ENCODE results near the gene GPRC5A. TPM values are rescaled to one million over a fixed set of nuclear protein-coding genes. Genes with fewer than 3 reads are reported as not detected.
A peak's percentile ranks its signal among the peaks of the same experiment; 100 is the strongest.

Gene GPRC5A
- total and polyA plus RNA-seq, 2 of the 13 experiments (the other 11 are each of a cell fraction or from before 2014, with no cell fraction given) = 0.27 to 3.0 TPM

DNA sequence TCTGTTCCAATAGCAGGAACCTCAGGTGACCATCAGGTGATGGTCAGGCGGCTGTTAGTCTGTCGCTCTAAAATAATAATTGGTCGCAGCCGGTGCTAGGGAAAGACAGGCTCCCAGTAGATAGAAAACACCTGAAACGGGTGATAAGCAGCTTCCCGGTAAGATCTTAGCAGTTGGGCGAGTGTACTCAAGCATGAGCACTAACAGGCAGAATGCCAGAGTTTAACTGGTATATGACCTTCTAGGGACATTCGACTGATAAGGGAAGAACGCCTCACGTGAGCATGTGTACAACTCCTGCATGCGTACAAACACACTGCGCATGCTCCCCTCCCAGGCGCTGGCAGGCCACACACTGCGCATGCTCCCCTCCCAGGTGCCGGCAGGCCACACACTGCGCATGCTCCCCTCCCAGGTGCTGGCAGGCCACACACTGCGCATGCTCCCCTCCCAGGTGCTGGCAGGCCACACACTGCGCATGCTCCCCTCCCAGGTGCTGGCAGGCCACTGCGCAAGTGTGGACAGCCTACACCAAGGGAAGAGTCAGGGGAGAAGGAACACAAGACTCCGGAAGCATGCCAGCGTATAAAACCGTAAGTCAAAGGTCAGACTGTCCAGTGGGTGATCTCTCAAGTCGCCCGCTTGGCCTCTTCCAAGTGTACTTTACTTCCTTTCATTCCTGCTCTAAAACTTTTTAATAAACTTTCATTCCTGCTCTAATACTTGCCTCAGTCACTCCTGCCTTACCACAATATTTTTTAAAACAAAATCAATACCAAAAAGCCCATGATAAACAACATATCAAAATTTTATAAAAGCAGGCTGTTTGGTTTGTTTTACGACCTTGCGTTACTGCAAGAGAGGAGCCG is 36.1 kb downstream of the GPRC5A start (continued):
- TF ChIP-seq, protein P1, sequence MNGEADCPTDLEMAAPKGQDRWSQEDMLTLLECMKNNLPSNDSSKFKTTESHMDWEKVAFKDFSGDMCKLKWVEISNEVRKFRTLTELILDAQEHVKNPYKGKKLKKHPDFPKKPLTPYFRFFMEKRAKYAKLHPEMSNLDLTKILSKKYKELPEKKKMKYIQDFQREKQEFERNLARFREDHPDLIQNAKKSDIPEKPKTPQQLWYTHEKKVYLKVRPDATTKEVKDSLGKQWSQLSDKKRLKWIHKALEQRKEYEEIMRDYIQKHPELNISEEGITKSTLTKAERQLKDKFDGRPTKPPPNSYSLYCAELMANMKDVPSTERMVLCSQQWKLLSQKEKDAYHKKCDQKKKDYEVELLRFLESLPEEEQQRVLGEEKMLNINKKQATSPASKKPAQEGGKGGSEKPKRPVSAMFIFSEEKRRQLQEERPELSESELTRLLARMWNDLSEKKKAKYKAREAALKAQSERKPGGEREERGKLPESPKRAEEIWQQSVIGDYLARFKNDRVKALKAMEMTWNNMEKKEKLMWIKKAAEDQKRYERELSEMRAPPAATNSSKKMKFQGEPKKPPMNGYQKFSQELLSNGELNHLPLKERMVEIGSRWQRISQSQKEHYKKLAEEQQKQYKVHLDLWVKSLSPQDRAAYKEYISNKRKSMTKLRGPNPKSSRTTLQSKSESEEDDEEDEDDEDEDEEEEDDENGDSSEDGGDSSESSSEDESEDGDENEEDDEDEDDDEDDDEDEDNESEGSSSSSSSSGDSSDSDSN (CRISPR knock-in tag; IDR thresholded peaks at IDR 0.05) = no peak
- TF ChIP-seq, protein P2, sequence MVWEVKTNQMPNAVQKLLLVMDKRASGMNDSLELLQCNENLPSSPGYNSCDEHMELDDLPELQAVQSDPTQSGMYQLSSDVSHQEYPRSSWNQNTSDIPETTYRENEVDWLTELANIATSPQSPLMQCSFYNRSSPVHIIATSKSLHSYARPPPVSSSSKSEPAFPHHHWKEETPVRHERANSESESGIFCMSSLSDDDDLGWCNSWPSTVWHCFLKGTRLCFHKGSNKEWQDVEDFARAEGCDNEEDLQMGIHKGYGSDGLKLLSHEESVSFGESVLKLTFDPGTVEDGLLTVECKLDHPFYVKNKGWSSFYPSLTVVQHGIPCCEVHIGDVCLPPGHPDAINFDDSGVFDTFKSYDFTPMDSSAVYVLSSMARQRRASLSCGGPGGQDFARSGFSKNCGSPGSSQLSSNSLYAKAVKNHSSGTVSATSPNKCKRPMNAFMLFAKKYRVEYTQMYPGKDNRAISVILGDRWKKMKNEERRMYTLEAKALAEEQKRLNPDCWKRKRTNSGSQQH (CRISPR knock-in tag; IDR thresholded peaks at IDR 0.05; ENCODE audit: low read depth) = 0 out of 2 replicates have a peak, but pooled peaks have one; percentile 43
- TF ChIP-seq ZKSCAN1 (IDR thresholded peaks at IDR 0.05; ENCODE audit: low read length) (peak; percentile 47; the same call in 1 of the 2 replicates), MXI1 (IDR thresholded peaks at IDR 0.05; ENCODE audit: borderline replicate concordance, low read depth, low read length) (peak; percentile 60; the same call in 1 of the 3 replicates), GATAD2A (CRISPR knock-in tag; IDR thresholded peaks at IDR 0.05) (peak; percentile 55), YEATS2 (CRISPR knock-in tag; IDR thresholded peaks at IDR 0.05; ENCODE audit: borderline replicate concordance) (peak; percentile 19; the same call in 1 of the 2 replicates), IRX3 (CRISPR knock-in tag; IDR thresholded peaks at IDR 0.05; ENCODE audit: borderline replicate concordance, low read depth) (no peak), IKZF4 (CRISPR knock-in tag; IDR thresholded peaks at IDR 0.05; ENCODE audit: borderline replicate concordance, low read depth, not compliant biosample characterization) (no peak), NFATC3 (CRISPR knock-in tag; IDR thresholded peaks at IDR 0.05) (0 out of 2 replicates have a peak, but pooled peaks have one; percentile 3), ZFP90 (CRISPR knock-in tag; IDR thresholded peaks at IDR 0.05; ENCODE audit: borderline replicate concordance) (peak; percentile 76; the same call in 1 of the 2 replicates)
- TF ChIP-seq, protein P3, sequence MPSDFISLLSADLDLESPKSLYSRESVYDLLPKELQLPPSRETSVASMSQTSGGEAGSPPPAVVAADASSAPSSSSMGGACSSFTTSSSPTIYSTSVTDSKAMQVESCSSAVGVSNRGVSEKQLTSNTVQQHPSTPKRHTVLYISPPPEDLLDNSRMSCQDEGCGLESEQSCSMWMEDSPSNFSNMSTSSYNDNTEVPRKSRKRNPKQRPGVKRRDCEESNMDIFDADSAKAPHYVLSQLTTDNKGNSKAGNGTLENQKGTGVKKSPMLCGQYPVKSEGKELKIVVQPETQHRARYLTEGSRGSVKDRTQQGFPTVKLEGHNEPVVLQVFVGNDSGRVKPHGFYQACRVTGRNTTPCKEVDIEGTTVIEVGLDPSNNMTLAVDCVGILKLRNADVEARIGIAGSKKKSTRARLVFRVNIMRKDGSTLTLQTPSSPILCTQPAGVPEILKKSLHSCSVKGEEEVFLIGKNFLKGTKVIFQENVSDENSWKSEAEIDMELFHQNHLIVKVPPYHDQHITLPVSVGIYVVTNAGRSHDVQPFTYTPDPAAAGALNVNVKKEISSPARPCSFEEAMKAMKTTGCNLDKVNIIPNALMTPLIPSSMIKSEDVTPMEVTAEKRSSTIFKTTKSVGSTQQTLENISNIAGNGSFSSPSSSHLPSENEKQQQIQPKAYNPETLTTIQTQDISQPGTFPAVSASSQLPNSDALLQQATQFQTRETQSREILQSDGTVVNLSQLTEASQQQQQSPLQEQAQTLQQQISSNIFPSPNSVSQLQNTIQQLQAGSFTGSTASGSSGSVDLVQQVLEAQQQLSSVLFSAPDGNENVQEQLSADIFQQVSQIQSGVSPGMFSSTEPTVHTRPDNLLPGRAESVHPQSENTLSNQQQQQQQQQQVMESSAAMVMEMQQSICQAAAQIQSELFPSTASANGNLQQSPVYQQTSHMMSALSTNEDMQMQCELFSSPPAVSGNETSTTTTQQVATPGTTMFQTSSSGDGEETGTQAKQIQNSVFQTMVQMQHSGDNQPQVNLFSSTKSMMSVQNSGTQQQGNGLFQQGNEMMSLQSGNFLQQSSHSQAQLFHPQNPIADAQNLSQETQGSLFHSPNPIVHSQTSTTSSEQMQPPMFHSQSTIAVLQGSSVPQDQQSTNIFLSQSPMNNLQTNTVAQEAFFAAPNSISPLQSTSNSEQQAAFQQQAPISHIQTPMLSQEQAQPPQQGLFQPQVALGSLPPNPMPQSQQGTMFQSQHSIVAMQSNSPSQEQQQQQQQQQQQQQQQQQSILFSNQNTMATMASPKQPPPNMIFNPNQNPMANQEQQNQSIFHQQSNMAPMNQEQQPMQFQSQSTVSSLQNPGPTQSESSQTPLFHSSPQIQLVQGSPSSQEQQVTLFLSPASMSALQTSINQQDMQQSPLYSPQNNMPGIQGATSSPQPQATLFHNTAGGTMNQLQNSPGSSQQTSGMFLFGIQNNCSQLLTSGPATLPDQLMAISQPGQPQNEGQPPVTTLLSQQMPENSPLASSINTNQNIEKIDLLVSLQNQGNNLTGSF (CRISPR knock-in tag; IDR thresholded peaks at IDR 0.05) = no peak
- TF ChIP-seq, protein P4, sequence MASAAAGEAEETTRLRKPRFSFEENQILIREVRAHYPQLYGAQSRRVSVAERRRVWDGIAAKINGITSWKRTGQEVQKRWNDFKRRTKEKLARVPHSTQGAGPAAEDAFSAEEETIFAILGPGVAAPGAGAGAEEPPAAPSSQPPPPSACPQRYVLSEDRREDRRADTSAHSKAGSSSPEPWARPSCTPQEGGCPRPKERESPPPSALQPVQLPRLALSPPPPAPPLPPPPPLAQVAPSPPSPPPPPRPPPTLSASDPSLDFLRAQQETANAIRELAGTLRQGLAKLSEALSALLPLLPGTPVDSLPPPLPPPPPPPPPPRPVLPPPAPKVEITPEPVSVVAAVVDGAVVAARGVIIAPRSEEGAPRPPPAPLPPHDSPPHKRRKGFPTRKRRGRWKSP (CRISPR knock-in tag; IDR thresholded peaks at IDR 0.05) = peak; percentile 59; the same call in 1 of the 2 replicates
- TF ChIP-seq, protein P5, sequence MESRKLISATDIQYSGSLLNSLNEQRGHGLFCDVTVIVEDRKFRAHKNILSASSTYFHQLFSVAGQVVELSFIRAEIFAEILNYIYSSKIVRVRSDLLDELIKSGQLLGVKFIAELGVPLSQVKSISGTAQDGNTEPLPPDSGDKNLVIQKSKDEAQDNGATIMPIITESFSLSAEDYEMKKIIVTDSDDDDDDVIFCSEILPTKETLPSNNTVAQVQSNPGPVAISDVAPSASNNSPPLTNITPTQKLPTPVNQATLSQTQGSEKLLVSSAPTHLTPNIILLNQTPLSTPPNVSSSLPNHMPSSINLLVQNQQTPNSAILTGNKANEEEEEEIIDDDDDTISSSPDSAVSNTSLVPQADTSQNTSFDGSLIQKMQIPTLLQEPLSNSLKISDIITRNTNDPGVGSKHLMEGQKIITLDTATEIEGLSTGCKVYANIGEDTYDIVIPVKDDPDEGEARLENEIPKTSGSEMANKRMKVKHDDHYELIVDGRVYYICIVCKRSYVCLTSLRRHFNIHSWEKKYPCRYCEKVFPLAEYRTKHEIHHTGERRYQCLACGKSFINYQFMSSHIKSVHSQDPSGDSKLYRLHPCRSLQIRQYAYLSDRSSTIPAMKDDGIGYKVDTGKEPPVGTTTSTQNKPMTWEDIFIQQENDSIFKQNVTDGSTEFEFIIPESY (CRISPR knock-in tag; IDR thresholded peaks at IDR 0.05) = no peak
- TF ChIP-seq, protein P6, sequence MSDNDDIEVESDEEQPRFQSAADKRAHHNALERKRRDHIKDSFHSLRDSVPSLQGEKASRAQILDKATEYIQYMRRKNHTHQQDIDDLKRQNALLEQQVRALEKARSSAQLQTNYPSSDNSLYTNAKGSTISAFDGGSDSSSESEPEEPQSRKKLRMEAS (IDR thresholded peaks at IDR 0.05) = peak; percentile 78
